HG03460 (cell line): ENCODE data around the gene MIOX.

Source experiments
- ATAC-seq: cut with Tn5 transposase; IDR thresholded peaks from one replicate; pipeline ENCODE4 v1.9.1; 2021; ENCODE audit not compliant: unreplicated experiment

MIOX gene

GRCh38 chr22:50486561-50487289 lies at the start of gene MIOX:
Gene MIOX (plus strand): TSS chr22:50486859. CDS start chr22:50486898, 39 bp downstream.
- no peak for ATAC-seq

GRCh38 chr22:50437511-50438304 lies 49.0 kb upstream of the MIOX start:
- no peak for ATAC-seq

GRCh38 chr22:50438305-50439275 lies 48.1 kb upstream of the MIOX start:
- ATAC-seq, result no peak

GRCh38 chr22:50439314-50439870 lies 47.3 kb upstream of the MIOX start:
- ATAC-seq, result no peak

GRCh38 chr22:50439871-50440331 lies 46.8 kb upstream of the MIOX start:
- ATAC-seq, result no peak

- ATAC-seq, result no peak
Measured at GRCh38 chr22:50440544-50441249, 46.0 kb upstream of the MIOX start.

GRCh38 chr22:50441428-50441993 lies 45.1 kb upstream of the MIOX start:
- ATAC-seq, result no peak

GRCh38 chr22:50443197-50443596 lies 43.5 kb upstream of the MIOX start:
- no peak for ATAC-seq

GRCh38 chr22:50443801-50444625 lies 42.6 kb upstream of the MIOX start:
- ATAC-seq, result no peak

- ATAC-seq, result no peak
Measured at GRCh38 chr22:50444663-50445062, 42.0 kb upstream of the MIOX start.

GRCh38 chr22:50445071-50445879 lies 41.4 kb upstream of the MIOX start:
- ATAC-seq, result no peak

- ATAC-seq, result no peak
Measured at GRCh38 chr22:50445880-50446707, 40.6 kb upstream of the MIOX start.

GRCh38 chr22:50446708-50447575 lies 39.7 kb upstream of the MIOX start:
- no peak for ATAC-seq

GRCh38 chr22:50447576-50448551 lies 38.8 kb upstream of the MIOX start:
- no peak for ATAC-seq

- ATAC-seq, result no peak
Measured at GRCh38 chr22:50452649-50453048, 34.0 kb upstream of the MIOX start.
